Activated CD4-positive, alpha-beta T cell treated with anti-CD3 and anti-CD28 coated beads for 1 hour (primary cell): ENCODE measurements around the gene CHRNA4.
"Not testable (repeated sequence)": the region's sequence is repeated elsewhere in the genome, so short reads cannot be mapped to it uniquely, and the experiment has no call there.

ENCODE experiments used
- DNase-seq: peaks from one replicate; pipeline ENCODE4 v3.0.0-alpha.2; 2020

Gene CHRNA4

GRCh38 chr20:63397155-63397843 lies 36.1 kb upstream of the CHRNA4 start:
- no peak for DNase-seq

GRCh38 chr20:63396300-63396699 lies 35.2 kb upstream of the CHRNA4 start:
- DNase-seq = no peak

GRCh38 chr20:63395723-63396122 lies 34.6 kb upstream of the CHRNA4 start:
- DNase-seq = no peak

GRCh38 chr20:63394920-63395455 lies 33.8 kb upstream of the CHRNA4 start:
- DNase-seq = no peak

- DNase-seq = no peak
These were observed 33.1 kb upstream of the CHRNA4 start for GRCh38 chr20:63394069-63394919.

- no peak for DNase-seq
These were observed 32.4 kb upstream of the CHRNA4 start for GRCh38 chr20:63393566-63393965.

- no peak for DNase-seq
These were observed 31.6 kb upstream of the CHRNA4 start for GRCh38 chr20:63392465-63393365.

- DNase-seq = no peak
These were observed 26.8 kb upstream of the CHRNA4 start for GRCh38 chr20:63387917-63388316.

GRCh38 chr20:63387393-63387792 lies 26.2 kb upstream of the CHRNA4 start:
- no peak for DNase-seq

GRCh38 chr20:63386491-63386890 lies 25.3 kb upstream of the CHRNA4 start:
- DNase-seq = no peak

- no peak for DNase-seq
These were observed 24.7 kb upstream of the CHRNA4 start for GRCh38 chr20:63385819-63386218.

- DNase-seq = no peak
These were observed 23.2 kb upstream of the CHRNA4 start for GRCh38 chr20:63384336-63384735.

GRCh38 chr20:63383556-63383955 lies 22.4 kb upstream of the CHRNA4 start:
- DNase-seq = no peak

- no peak for DNase-seq
These were observed 21.6 kb upstream of the CHRNA4 start for GRCh38 chr20:63382551-63383300.

GRCh38 chr20:63381781-63382431 lies 20.8 kb upstream of the CHRNA4 start:
- DNase-seq = peak; percentile 24

GRCh38 chr20:63380346-63380870 lies 19.3 kb upstream of the CHRNA4 start:
- no peak for DNase-seq

GRCh38 chr20:63379872-63380271 lies 18.7 kb upstream of the CHRNA4 start:
- not testable (repeated sequence) for DNase-seq

- no peak for DNase-seq
These were observed 18.1 kb upstream of the CHRNA4 start for GRCh38 chr20:63379296-63379695.

GRCh38 chr20:63378626-63379025 lies 17.5 kb upstream of the CHRNA4 start:
- no peak for DNase-seq

- DNase-seq = no peak
These were observed 16.8 kb upstream of the CHRNA4 start for GRCh38 chr20:63377951-63378381.

GRCh38 chr20:63377256-63377941 lies 16.2 kb upstream of the CHRNA4 start:
- DNase-seq = no peak
